Eye (tissue), 1 donor: ENCODE measurements around the gene UTP3.
"Not testable (repeated sequence)": the region's sequence is repeated elsewhere in the genome, so short reads cannot be mapped to it uniquely, and the experiment has no call there.

Source experiments
- DNase-seq: peaks from one replicate; pipeline ENCODE4 v3.0.0-alpha.2; 2015

UTP3 gene

DNA sequence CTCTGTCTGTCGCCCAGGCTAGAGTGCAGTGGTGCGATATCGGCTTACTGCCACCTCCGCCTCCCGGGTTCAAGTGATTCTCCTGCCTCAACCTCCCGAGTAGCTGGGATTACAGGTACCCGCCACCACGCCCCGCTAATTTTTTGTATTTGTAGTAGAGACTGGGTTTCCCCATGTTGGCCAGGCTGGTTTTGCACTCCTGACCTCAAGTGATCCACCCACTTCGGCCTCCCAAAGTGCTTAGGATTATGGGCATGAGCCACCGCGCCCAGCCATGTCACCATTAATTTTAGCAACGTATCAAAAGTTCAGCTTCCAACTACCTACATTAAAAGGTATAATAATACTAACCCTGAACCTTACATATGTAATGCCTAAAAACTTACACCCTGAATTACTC lies 940 bp upstream of the UTP3 start:
- no peak for DNase-seq

GRCh38 chr4:70688795-70689231 lies 481 bp downstream of the UTP3 start:
- no peak for DNase-seq

- no peak for DNase-seq
These were observed 3.3 kb downstream of the UTP3 start for GRCh38 chr4:70691661-70692060.

GRCh38 chr4:70694633-70695032 lies 6.3 kb downstream of the UTP3 start:
- not testable (repeated sequence) for DNase-seq

GRCh38 chr4:70698435-70698834 lies 10.1 kb downstream of the UTP3 start:
- not testable (repeated sequence) for DNase-seq

- DNase-seq, result no peak
These were observed 12.4 kb downstream of the UTP3 start for GRCh38 chr4:70700712-70701111.

GRCh38 chr4:70701271-70701670 lies 12.9 kb downstream of the UTP3 start:
- no peak for DNase-seq

GRCh38 chr4:70702592-70702991 lies 14.3 kb downstream of the UTP3 start:
- not testable (repeated sequence) for DNase-seq

GRCh38 chr4:70703619-70704214 lies 15.4 kb downstream of the UTP3 start:
- no peak for DNase-seq

DNA sequence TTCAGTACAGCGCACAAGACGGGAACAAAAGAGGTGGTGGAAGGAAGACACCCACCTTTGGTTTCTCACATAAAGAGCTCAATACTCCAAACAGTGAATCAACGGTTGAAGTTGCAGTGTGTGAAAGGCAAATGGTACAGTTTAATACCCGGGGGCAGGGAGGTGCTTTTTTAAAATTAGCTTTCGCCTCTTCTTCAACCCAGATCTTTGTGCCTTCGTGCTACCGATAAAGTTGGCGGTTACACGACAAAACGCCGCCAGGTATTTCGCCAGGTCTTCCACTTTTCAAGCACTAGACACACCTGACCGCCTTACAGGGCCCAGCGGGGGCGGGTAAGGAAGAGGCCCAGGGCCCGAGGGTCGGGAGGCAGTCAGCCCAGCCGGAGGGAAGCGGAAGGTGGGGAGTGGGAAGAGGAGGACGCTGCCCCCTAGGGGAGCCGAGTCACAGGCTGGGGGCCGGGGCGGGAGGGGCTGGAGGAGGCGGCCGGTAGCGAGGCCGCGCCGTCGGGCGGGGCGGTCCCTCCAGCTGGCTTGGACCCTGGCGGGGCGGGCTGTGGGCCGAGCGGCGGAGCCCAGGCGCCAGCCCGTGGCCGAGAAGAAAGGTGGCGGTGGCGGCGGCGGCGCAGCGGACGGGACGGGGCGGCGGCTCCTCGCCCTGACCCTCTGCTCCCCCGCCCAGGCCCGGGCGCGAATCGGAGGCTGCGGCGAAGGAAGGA lies 16.0 kb downstream of the UTP3 start:
- DNase-seq, result peak; percentile 94

GRCh38 chr4:70704931-70705182 lies 16.5 kb downstream of the UTP3 start:
- no peak for DNase-seq

DNA sequence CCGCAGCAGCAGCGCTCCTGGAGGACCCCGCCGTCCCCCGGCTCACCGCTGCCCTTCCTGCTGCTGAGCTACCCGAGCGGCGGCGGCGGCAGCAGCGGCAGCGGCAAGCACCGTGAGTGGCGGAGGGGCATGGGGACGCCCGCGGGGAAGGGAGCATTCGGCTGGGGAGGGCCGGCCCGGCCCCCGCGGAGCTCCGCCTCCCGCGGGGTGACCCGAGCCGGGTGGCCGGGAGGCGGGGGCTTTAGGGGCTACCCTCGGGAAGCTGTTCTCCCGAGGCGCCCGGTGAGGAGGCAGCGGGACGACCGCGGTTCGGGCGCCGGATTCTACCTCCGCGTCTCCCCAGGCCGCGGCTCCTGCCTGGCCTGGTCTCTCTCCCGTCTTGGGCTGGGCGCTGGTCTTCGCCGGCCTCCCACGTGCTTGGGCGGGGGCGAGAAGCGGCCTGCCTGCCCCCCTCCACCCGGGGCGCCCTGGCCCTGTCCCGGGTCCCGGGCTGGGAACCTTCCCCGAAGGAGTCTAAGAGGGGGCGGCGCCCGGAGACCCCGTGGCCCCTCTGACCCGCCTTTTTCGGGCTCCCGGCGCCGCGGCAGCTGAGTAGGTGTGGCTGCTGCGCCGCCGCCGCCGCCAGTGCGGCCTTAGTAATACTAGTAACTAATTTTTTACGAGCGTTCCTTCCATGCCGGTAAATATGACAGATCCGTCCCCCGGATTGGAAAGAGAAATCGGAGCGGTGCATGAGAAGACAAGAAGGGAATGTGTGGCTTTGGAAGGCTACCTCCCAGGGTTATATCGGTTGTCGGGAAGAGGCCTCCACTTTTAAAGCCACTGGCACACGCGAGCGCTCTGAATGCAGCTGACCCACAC lies 17.1 kb downstream of the UTP3 start:
- DNase-seq, result peak; percentile 88

- no peak for DNase-seq
These were observed 17.7 kb downstream of the UTP3 start for GRCh38 chr4:70706044-70706461.

DNA sequence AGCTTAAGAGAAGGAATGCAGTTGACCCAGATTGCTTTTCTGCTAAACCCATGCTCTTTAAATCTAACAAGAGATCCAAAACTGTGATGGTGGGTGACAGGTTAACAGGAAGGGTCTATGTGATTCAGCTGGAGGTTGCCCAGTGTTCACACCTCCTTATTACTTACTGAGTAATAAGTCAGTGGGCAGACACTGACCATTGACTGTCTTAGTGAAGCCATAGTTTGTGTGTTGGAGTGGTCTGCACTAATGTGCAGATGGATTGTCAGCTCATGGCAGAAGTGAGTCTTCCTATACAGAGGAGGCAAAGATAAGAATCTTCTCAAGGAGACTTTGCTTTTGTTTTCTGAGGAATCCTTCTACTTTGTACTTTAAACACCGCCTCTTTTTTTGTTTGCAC lies 18.2 kb downstream of the UTP3 start:
- DNase-seq, result peak; percentile 52

DNA sequence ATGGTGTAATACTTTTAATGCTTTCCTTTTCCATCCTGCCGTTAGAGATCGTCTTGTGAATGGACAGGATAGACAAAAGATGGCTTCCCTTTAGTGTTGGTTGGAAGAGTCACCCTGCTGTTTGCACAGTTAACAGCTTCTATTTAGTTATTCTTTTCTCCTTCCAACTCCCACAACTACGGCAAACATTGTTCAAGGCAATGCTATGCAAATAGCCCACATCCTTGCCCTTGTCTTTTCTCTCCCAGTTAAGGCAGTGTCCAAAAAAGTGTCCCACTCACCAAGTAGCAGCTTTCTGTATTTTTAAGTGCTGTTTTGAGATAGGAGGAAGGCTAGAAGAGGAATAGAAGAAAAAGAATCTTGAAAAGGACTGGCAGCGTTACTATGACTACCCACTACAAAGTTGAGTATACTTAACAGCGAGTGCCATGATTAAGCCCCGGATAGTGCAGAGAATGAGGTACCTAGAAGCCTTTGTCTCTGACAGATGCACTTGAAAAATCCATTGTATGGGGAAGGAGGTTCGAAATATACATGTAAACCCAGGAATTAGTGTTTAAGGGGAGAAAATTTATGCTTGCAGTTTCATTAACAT lies 21.4 kb downstream of the UTP3 start:
- DNase-seq, result peak; percentile 54

DNA sequence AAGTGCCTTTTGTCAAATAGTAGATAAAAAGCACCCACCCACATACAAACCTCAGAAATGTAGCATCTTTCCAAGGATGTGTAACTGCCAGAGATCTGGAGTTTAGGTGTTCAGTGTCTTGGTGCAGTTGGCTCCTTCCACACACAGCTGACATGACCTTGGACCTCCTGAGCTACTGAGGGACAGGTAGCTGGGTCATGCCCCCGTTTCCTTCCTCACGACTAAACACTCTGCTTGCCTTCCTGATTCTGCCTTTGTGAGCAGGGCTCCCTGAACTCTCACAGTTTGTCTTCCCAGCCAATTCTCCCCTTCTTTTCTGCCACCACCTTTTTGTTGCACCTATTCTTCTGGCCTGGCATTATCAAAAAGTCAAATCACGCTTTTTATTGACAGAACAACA lies 23.3 kb downstream of the UTP3 start:
- no peak for DNase-seq

GRCh38 chr4:70712150-70712549 lies 23.8 kb downstream of the UTP3 start:
- no peak for DNase-seq

DNA sequence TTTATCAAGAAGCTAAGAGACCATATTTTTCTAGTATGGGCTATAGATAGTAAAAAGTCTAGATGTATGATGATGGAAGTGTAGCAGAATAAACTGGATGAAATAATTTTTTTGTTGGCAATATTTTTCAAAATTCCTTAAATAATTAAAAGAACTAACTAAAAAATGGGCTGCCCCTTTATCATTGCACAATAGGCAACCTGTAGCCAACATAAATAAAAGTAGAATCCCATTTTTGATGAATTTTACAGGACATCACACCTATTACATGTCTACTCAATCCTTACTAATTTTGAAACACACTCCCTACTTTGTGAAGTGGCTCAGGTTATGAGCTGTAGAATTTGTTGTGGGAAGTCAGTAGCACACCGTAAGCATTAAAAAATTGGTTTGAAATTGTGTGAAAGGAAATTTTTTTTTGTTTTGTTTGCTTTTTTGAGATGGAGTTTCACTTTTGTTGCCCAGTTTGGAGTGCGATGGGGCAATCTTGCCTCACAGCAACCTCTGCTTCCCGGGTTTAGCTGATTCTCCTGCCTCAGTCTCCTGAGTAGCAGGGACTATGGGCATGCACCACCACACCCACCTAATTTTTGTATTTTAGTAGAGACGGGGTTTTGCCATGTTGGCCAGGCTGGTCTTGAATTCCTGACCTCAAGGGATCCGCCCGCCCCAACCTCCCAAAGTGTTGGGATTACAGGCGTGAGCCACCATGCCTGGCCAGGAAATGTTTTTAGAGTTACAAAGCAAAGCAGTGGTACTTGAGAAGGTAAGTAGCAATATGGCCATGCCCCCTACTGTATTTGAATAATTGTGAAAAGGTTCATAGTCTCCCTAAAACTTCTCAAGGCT lies 24.5 kb downstream of the UTP3 start:
- no peak for DNase-seq

DNA sequence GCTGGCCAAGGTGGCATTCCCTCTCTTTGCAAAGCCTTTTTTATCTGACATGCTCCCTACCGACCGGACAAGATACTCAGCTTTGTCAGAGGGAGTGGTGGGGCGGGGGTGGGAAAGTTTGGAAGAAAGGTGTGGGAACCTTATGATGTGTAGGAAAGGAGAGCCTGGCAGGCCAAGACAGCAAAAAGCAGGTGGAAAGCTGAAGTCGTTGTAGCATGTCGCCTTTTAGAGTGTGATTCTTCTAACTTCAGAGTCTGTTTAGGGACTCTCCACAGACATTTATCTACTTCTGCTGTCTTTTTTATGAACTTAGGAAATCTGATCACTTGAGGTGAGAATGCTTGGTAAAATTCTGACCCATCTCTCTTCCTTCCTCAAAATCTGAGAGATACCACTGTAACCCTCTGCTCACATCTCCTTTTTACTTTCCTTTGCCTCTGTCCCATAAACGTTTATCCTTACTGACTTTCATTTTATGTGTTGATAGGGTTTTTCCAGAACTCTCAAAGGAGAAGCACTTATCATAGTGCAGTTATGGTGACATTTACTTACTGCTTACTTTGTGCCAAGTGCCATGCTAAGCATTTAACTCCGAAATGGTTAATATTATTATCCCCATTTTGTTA lies 25.2 kb downstream of the UTP3 start:
- no peak for DNase-seq

GRCh38 chr4:70714079-70714887 lies 26.0 kb downstream of the UTP3 start:
- DNase-seq, result no peak

DNA sequence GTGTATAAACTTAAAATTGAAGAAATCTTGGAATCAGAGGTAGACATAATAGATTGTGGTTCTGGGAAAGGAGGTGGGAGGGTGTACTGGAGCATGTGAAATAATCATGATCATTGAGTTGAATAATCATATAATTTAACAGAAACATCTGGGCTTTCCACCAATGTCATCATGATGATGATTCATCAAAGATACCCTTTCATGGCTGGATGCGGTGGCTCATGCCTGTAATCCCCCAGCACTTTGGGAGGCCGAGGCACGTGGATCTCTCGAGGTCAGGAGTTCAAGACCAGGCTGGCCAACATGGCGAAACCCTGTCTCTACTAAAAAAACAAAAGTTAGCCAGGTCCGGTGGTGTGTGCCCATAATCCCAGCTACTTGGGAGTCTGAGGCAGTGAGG lies 26.8 kb downstream of the UTP3 start:
- no peak for DNase-seq
